Measurements from ENCODE around the gene SPATA13. TPM values are rescaled to one million over a fixed set of nuclear protein-coding genes. Genes with fewer than 3 reads are reported as not detected.
"Not testable (repeated sequence)": the region's sequence is repeated elsewhere in the genome, so short reads cannot be mapped to it uniquely, and the experiment has no call there.

SPATA13 gene
- total and polyA plus RNA-seq, 10 of the 15 experiments (the other 5 are each of a cell fraction or from before 2014, with no cell fraction given), result 2.4 to 11.1 (median 10.2) TPM

DNA sequence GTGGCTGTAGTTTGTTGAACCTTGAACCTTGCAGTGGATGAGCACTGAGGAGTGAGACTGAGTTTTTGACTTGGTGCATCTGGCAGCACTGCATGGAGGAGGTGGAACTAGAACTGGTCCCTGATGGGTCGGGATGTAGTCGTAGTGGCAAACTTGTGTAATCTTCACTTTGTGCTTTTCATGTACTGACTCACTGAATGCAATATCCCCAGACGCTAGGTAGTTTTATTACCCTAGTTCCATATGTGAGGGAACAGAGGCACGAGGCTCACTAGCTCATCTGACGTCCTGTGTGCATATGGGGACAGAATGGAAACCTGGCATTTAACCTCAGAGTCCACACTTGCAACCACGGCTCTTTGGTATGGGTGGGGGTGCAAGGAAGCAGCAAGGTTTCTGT is 159.1 kb downstream of the SPATA13 start:
- H3K27me3 ChIP-seq (replicated peaks in 1 of 2; ENCODE audit: control insufficient read depth in 2 of 2, insufficient read depth in 2 of 2, low read length in 1 of 2); H3K9me3 ChIP-seq (replicated peaks; ENCODE audit: control insufficient read depth, insufficient read depth, low read length); CTCF ChIA-PET; H3K4me3 ChIP-seq; H3K79me2 ChIP-seq (ENCODE audit: control insufficient read depth, insufficient read depth, low read length); RAD21 ChIA-PET (ENCODE audit: unreplicated experiment); H3K4me1 ChIP-seq (ENCODE audit: control insufficient read depth, insufficient read depth, low read length); SMC1A ChIA-PET (ENCODE audit: uncharacterized antibody, unreplicated experiment); H2AFZ ChIP-seq (ENCODE audit: control insufficient read depth, low read depth, low read length); FAIRE-seq; POLR2A ChIA-PET; H4K20me1 ChIP-seq (ENCODE audit: control insufficient read depth, insufficient read depth); BruUV-seq (replicated peaks); H3K27ac ChIP-seq (ENCODE audit: control insufficient read depth, insufficient read depth); intact Hi-C loops (cut with micrococcal nuclease; ENCODE audit: unreplicated experiment); H3K9ac ChIP-seq (ENCODE audit: control insufficient read depth, insufficient read depth, low read length); ATAC-seq; in situ Hi-C loops (cut with MboI); DNase-seq (ENCODE audit: low read depth, low spot score); H3K4me2 ChIP-seq (ENCODE audit: control insufficient read depth, insufficient read depth); H3K36me3 ChIP-seq (ENCODE audit: control insufficient read depth in 2 of 2, insufficient read depth in 2 of 2, low read length in 1 of 2): not testable (repeated sequence)
- WGBS (ENCODE audit: insufficient coverage, insufficient replicate concordance, low lambda C conversion rate, missing lambda C conversion rate), result 9% methylated on average over 6 of the region's 6 CpGs

- H3K4me3 ChIP-seq; FAIRE-seq; CTCF ChIA-PET; H2AFZ ChIP-seq (ENCODE audit: control insufficient read depth, low read depth, low read length); in situ Hi-C loops (cut with MboI); H4K20me1 ChIP-seq (ENCODE audit: control insufficient read depth, insufficient read depth); BruUV-seq (replicated peaks); H3K9me3 ChIP-seq (replicated peaks; ENCODE audit: control insufficient read depth, insufficient read depth, low read length); H3K4me1 ChIP-seq (ENCODE audit: control insufficient read depth, insufficient read depth, low read length); DNase-seq (ENCODE audit: low read depth, low spot score); H3K9ac ChIP-seq (ENCODE audit: control insufficient read depth, insufficient read depth, low read length); intact Hi-C loops (cut with micrococcal nuclease; ENCODE audit: unreplicated experiment); H3K27ac ChIP-seq (ENCODE audit: control insufficient read depth, insufficient read depth); H3K27me3 ChIP-seq (replicated peaks in 1 of 2; ENCODE audit: control insufficient read depth in 2 of 2, insufficient read depth in 2 of 2, low read length in 1 of 2); POLR2A ChIA-PET; H3K79me2 ChIP-seq (ENCODE audit: control insufficient read depth, insufficient read depth, low read length); H3K36me3 ChIP-seq (ENCODE audit: control insufficient read depth in 2 of 2, insufficient read depth in 2 of 2, low read length in 1 of 2); RAD21 ChIA-PET (ENCODE audit: unreplicated experiment); ATAC-seq; H3K4me2 ChIP-seq (ENCODE audit: control insufficient read depth, insufficient read depth): not testable (repeated sequence)
- WGBS (ENCODE audit: insufficient coverage, insufficient replicate concordance, low lambda C conversion rate, missing lambda C conversion rate), result 50% methylated on average over 8 of the region's 8 CpGs
- SMC1A ChIA-PET (ENCODE audit: uncharacterized antibody, unreplicated experiment), result interaction anchor here (0.7 to 1.5 kb wide), 2 partner anchors 60 to 87 kb away, joined by 3 read pairs; no protein-coding TSS in a partner anchor
Measured at GRCh38 chr13:24321416-24321815, 160.9 kb downstream of the SPATA13 start.

DNA sequence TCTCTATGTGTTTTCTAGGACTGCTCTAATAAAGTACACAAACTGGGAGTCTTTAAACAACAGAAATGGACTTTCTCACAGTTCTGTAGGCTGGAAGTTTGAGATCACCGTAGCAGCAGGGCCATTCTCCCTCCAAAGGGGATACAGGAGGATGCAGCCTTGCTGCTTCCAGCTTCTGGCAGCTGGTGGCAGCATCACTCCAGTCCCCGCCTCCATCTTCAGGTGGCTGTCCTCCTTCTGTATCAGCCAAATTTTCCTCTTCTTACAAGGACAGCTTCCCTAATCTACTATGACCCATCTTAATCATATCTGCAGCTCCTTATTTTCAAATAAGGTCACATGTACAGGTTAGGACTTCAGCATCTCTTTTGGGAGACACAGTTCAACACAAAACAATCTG is 161.9 kb downstream of the SPATA13 start:
- H3K79me2 ChIP-seq (ENCODE audit: control insufficient read depth, insufficient read depth, low read length); H3K4me1 ChIP-seq (ENCODE audit: control insufficient read depth, insufficient read depth, low read length); H3K27ac ChIP-seq (ENCODE audit: control insufficient read depth, insufficient read depth); CTCF ChIA-PET; H3K9me3 ChIP-seq (replicated peaks; ENCODE audit: control insufficient read depth, insufficient read depth, low read length); H3K9ac ChIP-seq (ENCODE audit: control insufficient read depth, insufficient read depth, low read length); H3K36me3 ChIP-seq (ENCODE audit: control insufficient read depth in 2 of 2, insufficient read depth in 2 of 2, low read length in 1 of 2); DNase-seq (ENCODE audit: low read depth, low spot score); H2AFZ ChIP-seq (ENCODE audit: control insufficient read depth, low read depth, low read length); BruUV-seq (replicated peaks); FAIRE-seq; H3K27me3 ChIP-seq (replicated peaks in 1 of 2; ENCODE audit: control insufficient read depth in 2 of 2, insufficient read depth in 2 of 2, low read length in 1 of 2); RAD21 ChIA-PET (ENCODE audit: unreplicated experiment); H3K4me3 ChIP-seq; POLR2A ChIA-PET; H3K4me2 ChIP-seq (ENCODE audit: control insufficient read depth, insufficient read depth); in situ Hi-C loops (cut with MboI); intact Hi-C loops (cut with micrococcal nuclease; ENCODE audit: unreplicated experiment); H4K20me1 ChIP-seq (ENCODE audit: control insufficient read depth, insufficient read depth): not testable (repeated sequence)
- peak in 2 of 3 experiments; percentile 10 to 20; a peak in 2 of 6 replicates for TF ChIP-seq CTCF (IDR thresholded peaks at IDR 0.05 in 2 of 3, conservative IDR thresholded peaks at IDR 0.05 in 1 of 3; ENCODE audit: control insufficient read depth in 2 of 3, extremely low read depth in 1 of 3, insufficient read depth in 1 of 3, low read depth in 3 of 3, low read length in 3 of 3)
- 15% methylated on average over 2 of the region's 2 CpGs for WGBS (ENCODE audit: insufficient coverage, insufficient replicate concordance, low lambda C conversion rate, missing lambda C conversion rate)
- SMC1A ChIA-PET (ENCODE audit: uncharacterized antibody, unreplicated experiment), result interaction anchor here (1.5 kb wide), 1 partner anchor 61 kb away, joined by 3 read pairs; no protein-coding TSS in a partner anchor
- peak; percentile 70 for ATAC-seq

Data from GM12878 (cell line).